K562 (cell line): ENCODE measurements around the gene MRAP2. TPM values are rescaled to one million over a fixed set of nuclear protein-coding genes. Genes with fewer than 3 reads are reported as not detected.

Experiments used
- ATAC-seq: fragments of 200-7000 bp; cut with Tn5 transposase; 3 replicates; pipeline ENCODE4 v1.9.1; 2020; ENCODE audit warnings: moderate library complexity
- BruUV-seq: library from RNA; stranded (reverse); fragments of 400-500 nt; replicated peaks from 2 replicates; lab custom pipeline; 2021; lab: Mats Ljungman, UMichigan
- CTCF ChIA-PET: fragments of 300-600 bp; formaldehyde crosslinking; extraction: SDS; loops from one replicate; lab custom pipeline; 2021; ENCODE audit warnings: low intra/inter-chr PET ratio; lab: Yijun Ruan, JAX
- POLR2A ChIA-PET: fragments of 300-600, 350-650 bp; sonication (Branson Sonifier 250); formaldehyde crosslinking; extraction: SDS; loops from one replicate; lab custom pipeline; 2021; ENCODE audit warnings: antibody characterized with exemption, inconsistent platforms; lab: Yijun Ruan, JAX
- DNase-seq, 4 experiments: peaks; one replicate each; pipeline versions ENCODE4 v3.0.0 to v3.0.0-alpha.2; 2011 to 2018; ENCODE audit warnings: low spot score in 3 of 4, mixed read lengths in 3 of 4; ENCODE audit errors: extremely low read depth in 1 of 4
- FAIRE-seq: peaks from 2 replicates; lab custom pipeline; 2011; peaks lifted over from hg19 to GRCh38; lab: Jason Lieb, UNC
- H2AFZ ChIP-seq: 2 replicates; pipeline ENCODE4 v1.6.0; 2011; ENCODE audit warnings: low read depth, low read length, control low read depth, inconsistent platforms
- H3K27ac ChIP-seq: fragments of 200-600 bp; 3 replicates; pipeline ENCODE4 v1.8.0; 2011; ENCODE audit warnings: low read depth, mild to moderate bottlenecking, control low read depth, inconsistent platforms, low read length, moderate library complexity, mixed read lengths; ENCODE audit errors: extremely low read depth
- H3K27me3 ChIP-seq, 2 experiments: fragments of 300-600 bp in 1 of 2; 2 replicates in 1 of 2; 3 replicates in 1 of 2; pipeline versions ENCODE4 v1.6.0 to v1.8.0; 2011; ENCODE audit warnings: inconsistent platforms in 2 of 2, low read length in 2 of 2, mild to moderate bottlenecking in 1 of 2, mixed read lengths in 1 of 2, moderate library complexity in 1 of 2; ENCODE audit not compliant: control insufficient read depth in 2 of 2, insufficient read depth in 2 of 2
- H3K36me3 ChIP-seq: fragments of 300-600 bp; 3 replicates; pipeline ENCODE4 v1.8.0; 2011; ENCODE audit warnings: mild to moderate bottlenecking, low read length, inconsistent platforms; ENCODE audit not compliant: control insufficient read depth, insufficient read depth
- H3K4me1 ChIP-seq, 2 experiments: fragments of 200-600 bp in 1 of 2; replicated peaks in 1 of 2; 2 replicates in 1 of 2; 3 replicates in 1 of 2; pipeline versions ENCODE4 v1.5.1 to v1.8.0; 2011; ENCODE audit warnings: inconsistent platforms in 2 of 2, low read length in 2 of 2, mild to moderate bottlenecking in 1 of 2, mixed read lengths in 1 of 2, moderate library complexity in 1 of 2; ENCODE audit not compliant: control insufficient read depth in 2 of 2, insufficient read depth in 2 of 2
- H3K4me2 ChIP-seq: 2 replicates; pipeline ENCODE4 v1.6.1; 2011; ENCODE audit warnings: low read length, control low read depth, inconsistent platforms, mixed read lengths; ENCODE audit not compliant: insufficient read depth
- H3K4me3 ChIP-seq: fragments of 200-600 bp; sonication (generic), shearing (Covaris generic); 2 replicates; pipeline ENCODE4 v1.5.1; 2016; ENCODE audit warnings: control low read depth, inconsistent platforms
- H3K79me2 ChIP-seq: fragments of 200-600 bp; 3 replicates; pipeline ENCODE4 v1.8.0; 2011; ENCODE audit warnings: low read length, inconsistent platforms; ENCODE audit not compliant: control insufficient read depth, insufficient read depth
- H3K9ac ChIP-seq, 2 experiments: 2 replicates each; pipeline versions ENCODE4 v1.6.0 to v1.6.1; 2011; ENCODE audit warnings: low read depth in 2 of 2, low read length in 2 of 2, control low read depth in 1 of 2, inconsistent platforms in 1 of 2, mild to moderate bottlenecking in 1 of 2, mixed read lengths in 1 of 2; ENCODE audit not compliant: insufficient read depth in 1 of 2
- H3K9me1 ChIP-seq: one replicate; pipeline ENCODE4 v1.6.0; 2011; ENCODE audit warnings: inconsistent platforms, mild to moderate bottlenecking, low read length, moderate library complexity; ENCODE audit not compliant: control insufficient read depth, insufficient read depth
- H3K9me3 ChIP-seq: replicated peaks from 2 replicates; pipeline ENCODE4 v1.5.1; 2011; ENCODE audit warnings: low read depth, low read length, inconsistent platforms; ENCODE audit not compliant: control insufficient read depth, insufficient read depth
- H4K20me1 ChIP-seq: replicated peaks from 2 replicates; pipeline ENCODE4 v1.6.1; 2011; ENCODE audit warnings: low read length, inconsistent platforms, mixed read lengths; ENCODE audit not compliant: control insufficient read depth, insufficient read depth
- FIP1L1 ChIP-seq: fragments of 200-400 bp; formaldehyde crosslinking; IDR thresholded peaks from 2 replicates; pipeline ENCODE4 v1.6.1; 2018; ENCODE audit warnings: mild to moderate bottlenecking, low read depth, low read length; ENCODE audit not compliant: poor library complexity, severe bottlenecking
- FOXJ2 ChIP-seq: fragments of 200-800 bp; sonication (Bioruptor generic); IDR thresholded peaks from 2 replicates; pipeline ENCODE4 v1.6.1; 2016; ENCODE audit warnings: missing genetic modification characterization, missing compliant biosample characterization
- FOXK2 ChIP-seq, 2 experiments: fragments of 450-650 bp; IDR thresholded peaks in 1 of 2; conservative IDR thresholded peaks in 1 of 2; 2 replicates each; pipeline ENCODE4 v1.6.1; 2016; ENCODE audit warnings: low read depth in 2 of 2, mild to moderate bottlenecking in 1 of 2
- RFX1 ChIP-seq: fragments of 450-650 bp; IDR thresholded peaks from 2 replicates; pipeline ENCODE4 v1.6.1; 2016; ENCODE audit warnings: mild to moderate bottlenecking, moderate library complexity
- ZFP1 ChIP-seq: fragments of 450-650 bp; formaldehyde crosslinking; IDR thresholded peaks from 2 replicates; pipeline ENCODE4 v1.4.0; 2020; ENCODE audit warnings: mild to moderate bottlenecking, mixed read lengths
- ZNF134 ChIP-seq: fragments of 250-450 bp; sonication (Bioruptor Pico); conservative IDR thresholded peaks from 2 replicates; pipeline ENCODE4 v1.4.0; 2020
- ZNF583 ChIP-seq: fragments of 250-450 bp; sonication (Bioruptor Pico); IDR thresholded peaks from 2 replicates; pipeline ENCODE4 v1.4.0; 2020
- WGBS: fragments of 100-300 bp; shearing (Covaris generic); methylation state at CpG from one replicate; pipeline ENCODE4 v1.1.6; 2016; ENCODE audit warnings: low coverage, mixed read lengths; ENCODE audit not compliant: insufficient coverage; ENCODE audit errors: missing lambda C conversion rate; 5-methylcytosine and 5-hydroxymethylcytosine counted together
- in situ Hi-C: fragments of 300-500 bp; cut with MboI; formaldehyde crosslinking; loops from 4 replicates; pipeline ENCODE4 v1.15.0; 2018; ENCODE audit warnings: inconsistent platforms, mixed read lengths
- intact Hi-C: fragments of 100-400 bp; cut with micrococcal nuclease; formaldehyde crosslinking; loops from 2 replicates; pipeline ENCODE4 v1.14.2; 2022
- polyA plus RNA-seq, 8 experiments: library from polyadenylated mRNA; depleted of rRNA in 4 of 8; stranded (reverse) in 5 of 8; unstranded in 3 of 8; fragments of >200 nt; fragmentation: Nextera tagmentation in 2 of 8; fragmentation: Illumina TruSeq in 1 of 8; extraction: Ambion mirVana in 2 of 8; extraction: Trizol in 1 of 8; gene quantifications; 2 replicates each; pipeline versions ENCODE4 v1.2.1 to v1.2.3, GENCODE V29; 2011 to 2014; ENCODE audit warnings: inconsistent platforms in 1 of 8, missing spikeins in 1 of 8
- total RNA-seq, 7 experiments: library from RNA; depleted of rRNA in 6 of 7; stranded (reverse); fragments of >200 nt in 6 of 7; fragmentation: Illumina TruSeq in 2 of 7; extraction: Trizol in 2 of 7; gene quantifications; 2 replicates each; pipeline versions ENCODE4 v1.2.1 to v1.2.3, GENCODE V29; 2011 to 2021; ENCODE audit warnings: low replicate concordance in 1 of 7
- TF ChIP-seq, protein P1 (sequence below): sonication (generic); formaldehyde crosslinking; IDR thresholded peaks from 2 replicates; pipeline ENCODE4 v1.4.0; 2020; ENCODE audit warnings: mild to moderate bottlenecking, missing genetic modification reagents
- TF ChIP-seq, protein P2 (sequence below): sonication (generic); IDR thresholded peaks from 2 replicates; pipeline ENCODE4 v1.6.1; 2016

Gene MRAP2
- total and polyA plus RNA-seq, 9 of the 15 experiments (the other 6 are each of a cell fraction or from before 2014, with no cell fraction given): 5.9 to 38.9 (median 9.3) TPM

DNA sequence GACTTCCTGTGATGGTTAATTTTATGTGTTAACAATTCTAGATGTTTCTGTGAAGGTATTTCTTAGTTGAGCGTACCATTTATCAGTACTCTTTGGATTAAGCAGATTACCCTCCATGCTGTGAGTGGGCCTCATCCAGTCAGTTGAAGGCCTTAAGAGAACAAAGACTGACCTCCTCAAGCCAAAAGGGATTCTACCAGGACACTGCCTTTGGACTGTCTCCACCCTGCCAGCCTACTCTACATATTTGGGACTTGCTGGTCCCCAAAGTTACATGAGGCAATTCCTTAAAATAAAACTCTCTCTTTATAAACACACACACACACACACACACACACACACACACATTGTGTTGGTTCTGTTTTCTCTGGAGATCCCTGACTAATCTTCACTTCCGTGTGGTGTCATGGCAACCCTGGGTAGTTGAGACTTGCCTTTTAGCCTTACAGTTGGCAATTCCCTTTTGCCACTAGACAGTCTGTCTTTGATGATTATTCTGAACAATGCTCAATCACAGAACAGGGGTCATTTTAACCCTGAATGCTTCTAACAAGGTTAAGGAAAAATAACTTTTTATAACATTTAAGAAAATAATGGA lies 32.2 kb downstream of the MRAP2 start:
- H3K9me3 ChIP-seq: peaks cover 2% of the 10 kb centered on the region; the same call in 1 of the 2 replicates
- intact Hi-C loops: no loop called here
- peaks cover 4% of the 10 kb centered on the region; the same call in 2 of the 3 replicates for H3K36me3 ChIP-seq
- no peak overlapping the region for H3K4me3 ChIP-seq
- in situ Hi-C loops: no loop called here
- WGBS: 64% methylated on average over 2 of the region's 2 CpGs
- H3K4me1 ChIP-seq: peaks cover 0 to 20% of the 10 kb centered on the region in 2 experiments; a peak in 4 of 5 replicates
- no peak overlapping the region for H3K4me2 ChIP-seq
- H2AFZ ChIP-seq: no peak overlapping the region
- POLR2A ChIA-PET: no interaction called here
- no peak for FAIRE-seq
- DNase-seq: no peak
- no peak overlapping the region for H3K9ac ChIP-seq
- ATAC-seq: no peak
- no peak overlapping the region for H3K27ac ChIP-seq
- TF ChIP-seq FOXJ2 (tag) (peak; percentile 61; the same call in 1 of the 2 replicates), FOXK2 (conservative IDR thresholded peaks at IDR 0.05 in 1 of 2, IDR thresholded peaks at IDR 0.05 in 1 of 2; ENCODE audit: low read depth in 2 of 2) (no peak), ZNF134 (0 out of 2 replicates have a peak, but pooled peaks have one; percentile 45), ZNF583 (CRISPR knock-in tag) (no peak), RFX1 (peak; percentile 79), FIP1L1 (no peak), ZFP1 (CRISPR knock-in tag) (no peak)
- TF ChIP-seq, protein P1, sequence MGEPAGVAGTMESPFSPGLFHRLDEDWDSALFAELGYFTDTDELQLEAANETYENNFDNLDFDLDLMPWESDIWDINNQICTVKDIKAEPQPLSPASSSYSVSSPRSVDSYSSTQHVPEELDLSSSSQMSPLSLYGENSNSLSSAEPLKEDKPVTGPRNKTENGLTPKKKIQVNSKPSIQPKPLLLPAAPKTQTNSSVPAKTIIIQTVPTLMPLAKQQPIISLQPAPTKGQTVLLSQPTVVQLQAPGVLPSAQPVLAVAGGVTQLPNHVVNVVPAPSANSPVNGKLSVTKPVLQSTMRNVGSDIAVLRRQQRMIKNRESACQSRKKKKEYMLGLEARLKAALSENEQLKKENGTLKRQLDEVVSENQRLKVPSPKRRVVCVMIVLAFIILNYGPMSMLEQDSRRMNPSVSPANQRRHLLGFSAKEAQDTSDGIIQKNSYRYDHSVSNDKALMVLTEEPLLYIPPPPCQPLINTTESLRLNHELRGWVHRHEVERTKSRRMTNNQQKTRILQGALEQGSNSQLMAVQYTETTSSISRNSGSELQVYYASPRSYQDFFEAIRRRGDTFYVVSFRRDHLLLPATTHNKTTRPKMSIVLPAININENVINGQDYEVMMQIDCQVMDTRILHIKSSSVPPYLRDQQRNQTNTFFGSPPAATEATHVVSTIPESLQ (CRISPR knock-in tag): no peak
- TF ChIP-seq, protein P2, sequence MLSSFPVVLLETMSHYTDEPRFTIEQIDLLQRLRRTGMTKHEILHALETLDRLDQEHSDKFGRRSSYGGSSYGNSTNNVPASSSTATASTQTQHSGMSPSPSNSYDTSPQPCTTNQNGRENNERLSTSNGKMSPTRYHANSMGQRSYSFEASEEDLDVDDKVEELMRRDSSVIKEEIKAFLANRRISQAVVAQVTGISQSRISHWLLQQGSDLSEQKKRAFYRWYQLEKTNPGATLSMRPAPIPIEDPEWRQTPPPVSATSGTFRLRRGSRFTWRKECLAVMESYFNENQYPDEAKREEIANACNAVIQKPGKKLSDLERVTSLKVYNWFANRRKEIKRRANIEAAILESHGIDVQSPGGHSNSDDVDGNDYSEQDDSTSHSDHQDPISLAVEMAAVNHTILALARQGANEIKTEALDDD: 0 out of 2 replicates have a peak, but pooled peaks have one; percentile 25
- TF ChIP-seq, all 486 proteins: peak for 4
- H3K79me2 ChIP-seq: no peaks in the 10 kb centered on the region
- H3K27me3 ChIP-seq: no peaks in the 10 kb centered on the region
- no peaks in the 10 kb centered on the region for H4K20me1 ChIP-seq
- no TSS peak for BruUV-seq
- CTCF ChIA-PET: no interaction called here
- H3K9me1 ChIP-seq: no peaks in the 10 kb centered on the region
